SKM-1 (cell line): ENCODE measurements around the gene ABCA13.
"Not testable (repeated sequence)": the region's sequence is repeated elsewhere in the genome, so short reads cannot be mapped to it uniquely, and the experiment has no call there.

Source experiments
- DNase-seq: peaks from one replicate; lab custom pipeline; 2025; ENCODE audit not compliant: unreplicated experiment; lab: John Stamatoyannopoulos, UW

Gene ABCA13, protein sequence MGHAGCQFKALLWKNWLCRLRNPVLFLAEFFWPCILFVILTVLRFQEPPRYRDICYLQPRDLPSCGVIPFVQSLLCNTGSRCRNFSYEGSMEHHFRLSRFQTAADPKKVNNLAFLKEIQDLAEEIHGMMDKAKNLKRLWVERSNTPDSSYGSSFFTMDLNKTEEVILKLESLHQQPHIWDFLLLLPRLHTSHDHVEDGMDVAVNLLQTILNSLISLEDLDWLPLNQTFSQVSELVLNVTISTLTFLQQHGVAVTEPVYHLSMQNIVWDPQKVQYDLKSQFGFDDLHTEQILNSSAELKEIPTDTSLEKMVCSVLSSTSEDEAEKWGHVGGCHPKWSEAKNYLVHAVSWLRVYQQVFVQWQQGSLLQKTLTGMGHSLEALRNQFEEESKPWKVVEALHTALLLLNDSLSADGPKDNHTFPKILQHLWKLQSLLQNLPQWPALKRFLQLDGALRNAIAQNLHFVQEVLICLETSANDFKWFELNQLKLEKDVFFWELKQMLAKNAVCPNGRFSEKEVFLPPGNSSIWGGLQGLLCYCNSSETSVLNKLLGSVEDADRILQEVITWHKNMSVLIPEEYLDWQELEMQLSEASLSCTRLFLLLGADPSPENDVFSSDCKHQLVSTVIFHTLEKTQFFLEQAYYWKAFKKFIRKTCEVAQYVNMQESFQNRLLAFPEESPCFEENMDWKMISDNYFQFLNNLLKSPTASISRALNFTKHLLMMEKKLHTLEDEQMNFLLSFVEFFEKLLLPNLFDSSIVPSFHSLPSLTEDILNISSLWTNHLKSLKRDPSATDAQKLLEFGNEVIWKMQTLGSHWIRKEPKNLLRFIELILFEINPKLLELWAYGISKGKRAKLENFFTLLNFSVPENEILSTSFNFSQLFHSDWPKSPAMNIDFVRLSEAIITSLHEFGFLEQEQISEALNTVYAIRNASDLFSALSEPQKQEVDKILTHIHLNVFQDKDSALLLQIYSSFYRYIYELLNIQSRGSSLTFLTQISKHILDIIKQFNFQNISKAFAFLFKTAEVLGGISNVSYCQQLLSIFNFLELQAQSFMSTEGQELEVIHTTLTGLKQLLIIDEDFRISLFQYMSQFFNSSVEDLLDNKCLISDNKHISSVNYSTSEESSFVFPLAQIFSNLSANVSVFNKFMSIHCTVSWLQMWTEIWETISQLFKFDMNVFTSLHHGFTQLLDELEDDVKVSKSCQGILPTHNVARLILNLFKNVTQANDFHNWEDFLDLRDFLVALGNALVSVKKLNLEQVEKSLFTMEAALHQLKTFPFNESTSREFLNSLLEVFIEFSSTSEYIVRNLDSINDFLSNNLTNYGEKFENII (N-terminal part only)

DNA sequence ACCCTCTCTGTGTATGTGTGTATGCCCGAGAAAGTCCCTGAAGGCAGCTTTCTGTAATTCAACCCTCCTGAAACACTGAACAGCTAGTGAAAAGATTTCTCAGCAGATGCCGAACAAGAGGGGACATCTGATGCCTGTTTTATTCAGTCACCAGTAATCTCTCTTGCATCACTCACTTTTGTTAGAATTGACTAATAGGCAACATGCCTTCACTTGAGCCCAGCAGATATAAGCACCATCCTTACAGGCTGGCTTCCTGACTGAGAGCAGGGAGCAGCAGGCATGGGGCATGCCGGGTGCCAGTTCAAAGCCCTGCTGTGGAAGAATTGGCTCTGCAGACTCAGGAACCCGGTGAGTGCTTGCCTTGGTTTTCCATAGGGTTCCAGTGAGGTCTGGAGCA, at the start of gene ABCA13:
Gene ABCA13, plus strand, starts transcription at position 257 of the 400 bp plus-strand sequence. Its CDS starts 26 bp downstream, at position 283.
- no peak for DNase-seq

DNA sequence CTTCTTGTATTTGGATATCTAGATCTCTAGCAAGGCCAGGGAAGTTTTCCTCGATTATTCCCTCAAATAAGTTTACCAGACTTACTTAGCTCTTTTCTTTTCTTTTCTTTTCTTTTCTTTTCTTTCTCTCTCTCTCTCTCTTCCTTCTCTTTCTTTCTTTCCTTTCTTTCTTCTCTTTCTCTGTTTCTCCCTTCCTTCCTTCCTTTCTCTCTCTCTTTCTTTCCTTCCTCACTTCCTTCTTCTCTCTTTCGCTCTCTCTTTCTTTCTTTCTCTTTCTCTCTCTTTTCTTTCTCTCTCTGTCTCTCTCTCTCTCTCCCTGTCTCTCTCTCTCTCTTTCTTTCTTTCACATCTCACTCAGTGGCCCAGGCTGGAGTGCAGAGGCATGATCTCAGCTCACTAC, 45.2 kb upstream of the ABCA13 start:
- no peak for DNase-seq

DNA sequence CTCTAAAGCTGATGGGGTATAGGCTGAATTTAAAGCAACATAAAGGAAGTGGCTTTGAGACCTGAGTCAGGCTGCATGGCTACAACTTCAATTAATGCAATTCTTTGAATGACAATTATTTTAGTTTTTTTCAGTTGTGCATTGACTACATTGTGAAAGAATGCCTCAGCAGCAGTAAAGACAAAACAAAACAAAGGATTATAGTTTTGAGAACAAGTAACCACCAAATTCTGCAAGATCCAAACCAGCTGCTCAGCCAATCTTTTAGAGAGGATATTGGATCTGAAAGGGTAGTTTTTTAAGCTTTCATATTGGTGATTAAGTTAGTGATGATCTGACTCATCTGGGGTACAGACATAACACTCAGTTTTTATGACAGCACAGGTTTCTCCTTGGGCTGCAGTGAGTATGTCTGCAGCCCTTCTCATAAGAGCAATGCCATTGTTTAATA, 40.6 kb upstream of the ABCA13 start:
- DNase-seq: no peak

DNA sequence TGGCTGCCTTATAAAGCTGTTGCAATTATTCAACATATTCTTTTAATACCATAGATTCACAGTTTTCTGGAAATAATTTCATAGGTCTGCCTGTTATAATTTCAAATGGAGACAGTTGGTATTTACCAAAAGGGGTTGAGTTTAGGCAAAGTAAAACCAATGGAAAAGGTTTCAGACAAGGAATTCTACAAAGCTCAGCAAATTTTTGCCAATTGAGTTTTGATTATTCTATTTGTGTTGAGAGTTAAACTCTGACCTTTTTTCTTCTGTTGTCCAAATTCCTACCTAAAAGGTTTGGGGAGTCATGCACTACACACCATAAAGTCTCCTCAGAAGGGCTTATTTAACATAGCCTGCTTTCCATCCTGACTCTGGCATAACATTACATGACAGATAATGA, 38.5 kb upstream of the ABCA13 start:
- DNase-seq: no peak

DNA sequence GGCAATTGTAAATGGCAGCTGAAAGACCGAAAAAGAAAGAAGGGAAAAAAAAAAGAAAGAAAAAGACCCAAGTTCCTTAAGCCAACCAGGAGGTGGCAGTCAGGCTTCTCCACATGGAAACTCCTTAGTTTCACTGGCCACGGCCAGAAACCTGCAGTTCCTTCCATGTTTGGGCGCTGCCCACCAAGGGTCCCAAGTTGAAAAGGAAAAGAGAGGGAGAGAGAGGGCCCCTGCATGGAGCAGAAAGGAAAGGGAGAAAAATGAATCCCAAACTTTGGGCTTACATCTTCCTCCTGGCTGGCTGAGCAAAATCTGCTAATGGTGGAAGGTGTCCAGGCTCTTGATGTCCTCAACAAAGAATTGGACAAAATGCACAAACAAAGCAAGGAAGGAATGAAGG, 31.8 kb upstream of the ABCA13 start:
- DNase-seq: no peak

DNA sequence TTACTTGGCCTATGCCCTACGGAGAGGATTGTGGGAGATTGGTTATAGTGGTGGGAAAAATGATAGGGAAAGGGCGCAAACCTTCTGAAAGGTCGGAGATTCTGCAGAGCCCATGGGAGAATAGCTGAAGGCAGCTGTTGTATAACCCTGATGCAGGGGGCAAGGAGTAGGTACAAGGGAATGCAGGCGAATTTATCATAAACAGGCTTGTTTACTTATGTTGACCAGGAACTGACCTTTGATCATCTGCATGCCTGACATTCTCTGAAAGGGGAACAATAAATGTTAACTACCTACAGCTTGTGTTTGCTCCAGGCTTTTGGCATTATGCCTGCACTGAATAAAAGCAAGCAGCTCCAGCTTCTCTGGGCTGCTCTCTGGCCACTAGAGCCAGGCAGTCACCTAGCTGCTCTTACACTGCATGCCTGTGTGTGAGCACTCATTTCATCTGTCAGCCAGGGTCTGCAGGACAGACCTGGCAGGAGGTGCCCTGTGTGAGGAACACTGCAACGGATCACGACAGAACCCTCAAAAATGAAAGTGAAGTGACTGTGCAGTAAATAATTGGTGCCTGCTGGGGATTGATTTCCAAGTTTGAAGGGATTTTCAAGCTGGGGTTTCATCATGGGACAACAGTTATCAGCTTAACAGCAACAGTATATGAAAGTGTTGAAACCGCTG, 31.1 kb upstream of the ABCA13 start:
- DNase-seq: no peak

DNA sequence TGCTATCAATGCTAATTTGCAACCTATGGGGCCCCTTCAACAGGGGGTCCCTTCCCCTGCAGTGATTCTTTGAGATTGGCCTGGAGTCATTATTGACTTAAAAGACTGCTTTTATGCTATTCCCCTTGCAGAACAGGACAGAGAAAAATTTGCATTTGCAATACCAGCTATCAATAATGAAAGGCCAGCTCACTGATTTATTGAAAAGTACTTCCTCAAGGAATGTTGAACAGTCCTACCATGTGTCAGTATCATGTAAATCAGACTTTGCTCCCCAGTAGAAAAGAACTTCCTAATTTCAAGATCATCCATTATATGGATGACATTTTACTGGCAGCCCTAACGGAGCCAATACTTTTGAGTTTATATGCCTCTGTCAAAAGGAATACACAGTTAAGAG, 29.7 kb upstream of the ABCA13 start:
- no peak for DNase-seq

DNA sequence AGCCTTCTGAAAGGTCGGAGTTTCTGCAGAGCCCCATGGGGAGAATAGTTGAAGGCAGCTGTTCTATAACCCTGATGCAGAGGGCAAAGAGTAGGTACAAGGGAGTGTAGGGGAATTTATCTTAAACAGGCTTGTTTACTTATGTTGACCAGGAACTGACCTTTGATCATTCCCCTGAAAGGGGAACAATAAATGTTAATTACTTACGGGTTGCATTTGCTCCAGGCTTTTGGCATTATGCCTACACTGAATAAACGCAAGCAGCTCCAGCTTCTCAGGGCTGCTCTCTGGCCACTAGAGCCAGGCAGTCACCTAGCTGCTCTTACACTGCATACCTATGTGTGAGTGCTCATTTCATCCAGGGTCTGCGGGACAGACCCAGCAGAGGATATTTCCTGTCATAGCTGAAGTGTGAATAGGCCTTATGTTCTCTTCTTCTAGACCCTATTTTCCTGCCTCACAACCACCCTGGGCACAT, 26.9 kb upstream of the ABCA13 start:
- no peak for DNase-seq

DNA sequence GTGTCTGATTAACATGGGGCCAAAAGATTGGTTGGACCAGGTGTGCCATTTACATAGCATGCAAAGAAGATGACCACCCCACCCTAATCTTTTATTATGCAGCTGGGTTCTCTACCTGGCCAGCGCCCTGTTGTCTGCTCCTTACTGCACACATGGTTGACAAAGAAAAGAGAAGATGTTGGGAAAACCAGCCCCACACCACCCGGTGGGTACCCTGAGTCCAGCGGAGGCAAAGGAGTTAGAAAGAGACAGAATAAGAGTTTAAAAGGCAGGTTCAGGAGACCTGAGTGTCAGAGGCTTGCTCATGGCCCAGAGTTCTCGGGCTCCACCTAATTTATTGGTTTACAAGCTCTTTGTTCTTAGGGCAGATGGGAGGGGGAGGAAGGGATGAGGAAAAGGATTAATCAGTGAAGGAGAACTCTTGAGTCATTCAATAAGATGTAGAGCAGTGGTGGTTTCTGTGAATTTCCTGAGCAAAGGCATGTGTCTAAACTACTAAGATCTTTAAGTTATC, 24.1 kb upstream of the ABCA13 start:
- no peak for DNase-seq

DNA sequence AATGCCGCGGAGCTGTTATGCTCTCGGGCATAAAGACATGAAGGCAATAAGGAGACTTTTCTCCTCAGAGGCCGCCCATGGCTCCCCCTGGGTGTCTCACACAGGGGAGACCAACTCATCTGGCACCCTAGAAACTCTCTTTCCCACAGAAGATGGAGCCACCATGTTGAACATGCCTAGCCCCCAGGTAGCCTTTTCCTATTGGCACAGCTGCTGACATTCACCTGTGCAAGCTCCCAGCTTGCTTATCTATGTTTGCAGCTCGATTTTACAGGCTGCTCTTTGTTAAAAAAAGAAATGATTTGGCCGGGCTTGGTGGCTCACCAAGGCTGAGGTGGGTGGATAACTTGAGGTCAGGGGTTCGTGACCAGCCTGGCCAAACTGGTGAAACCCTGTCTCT, 23.6 kb upstream of the ABCA13 start:
- not testable (repeated sequence) for DNase-seq

DNA sequence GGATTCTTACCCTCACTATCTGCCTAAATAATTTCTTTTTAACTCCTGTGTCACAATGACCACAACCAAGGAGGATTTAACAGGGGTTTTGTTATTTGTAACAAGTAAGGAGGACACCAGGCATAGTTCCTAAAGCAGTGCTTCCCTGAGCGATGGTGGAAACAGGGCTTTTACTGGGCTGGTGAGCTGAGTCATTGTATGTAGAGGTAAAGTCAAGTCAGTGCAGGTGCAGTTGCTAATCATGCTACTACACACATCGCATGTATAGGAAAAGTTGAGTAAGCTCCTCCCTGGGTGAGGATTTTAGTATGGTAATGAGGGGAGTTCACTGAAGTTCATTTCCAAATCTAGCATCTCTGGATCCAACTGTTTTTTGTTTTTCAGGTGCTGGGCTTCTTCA, 22.9 kb upstream of the ABCA13 start:
- no peak for DNase-seq

DNA sequence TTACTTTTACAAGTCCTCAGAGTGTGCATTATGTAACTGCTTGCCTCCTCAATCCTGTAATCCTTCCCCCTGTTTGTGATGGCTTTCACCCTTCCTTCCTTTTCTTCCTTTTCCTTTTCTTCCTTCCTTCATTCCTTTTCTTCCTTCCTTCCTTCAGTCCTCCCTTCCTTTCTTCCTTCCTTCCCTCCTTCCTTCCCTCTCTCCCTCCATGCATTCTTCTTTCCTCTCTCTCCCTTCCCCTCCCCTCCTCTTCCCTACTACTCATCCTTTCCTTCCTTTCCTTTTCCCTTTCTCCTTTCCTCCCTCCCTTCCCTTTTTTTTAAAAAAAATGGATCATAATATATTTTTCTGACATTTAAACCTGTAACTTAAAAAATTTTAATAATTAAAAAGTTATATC, 22.2 kb upstream of the ABCA13 start:
- DNase-seq: no peak

DNA sequence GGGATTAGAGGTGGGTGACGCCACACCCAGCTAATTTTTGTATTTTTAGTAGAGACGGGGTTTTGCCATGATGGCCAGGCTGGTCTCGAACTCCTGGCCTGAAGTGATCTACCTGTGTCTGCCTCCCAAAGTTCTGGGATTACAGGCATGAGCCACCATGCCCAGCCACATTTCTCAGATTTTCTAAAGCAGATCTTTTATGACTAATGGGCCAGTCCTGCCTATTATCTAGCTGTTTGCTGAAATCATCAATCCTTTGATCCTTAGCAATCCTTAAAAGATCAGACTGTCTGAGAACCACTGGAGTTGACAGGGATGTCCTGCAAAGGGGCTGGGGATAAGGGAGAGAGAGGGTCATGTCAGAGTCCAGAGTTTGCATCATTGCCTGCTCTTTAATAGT, 21.2 kb upstream of the ABCA13 start:
- DNase-seq: no peak

DNA sequence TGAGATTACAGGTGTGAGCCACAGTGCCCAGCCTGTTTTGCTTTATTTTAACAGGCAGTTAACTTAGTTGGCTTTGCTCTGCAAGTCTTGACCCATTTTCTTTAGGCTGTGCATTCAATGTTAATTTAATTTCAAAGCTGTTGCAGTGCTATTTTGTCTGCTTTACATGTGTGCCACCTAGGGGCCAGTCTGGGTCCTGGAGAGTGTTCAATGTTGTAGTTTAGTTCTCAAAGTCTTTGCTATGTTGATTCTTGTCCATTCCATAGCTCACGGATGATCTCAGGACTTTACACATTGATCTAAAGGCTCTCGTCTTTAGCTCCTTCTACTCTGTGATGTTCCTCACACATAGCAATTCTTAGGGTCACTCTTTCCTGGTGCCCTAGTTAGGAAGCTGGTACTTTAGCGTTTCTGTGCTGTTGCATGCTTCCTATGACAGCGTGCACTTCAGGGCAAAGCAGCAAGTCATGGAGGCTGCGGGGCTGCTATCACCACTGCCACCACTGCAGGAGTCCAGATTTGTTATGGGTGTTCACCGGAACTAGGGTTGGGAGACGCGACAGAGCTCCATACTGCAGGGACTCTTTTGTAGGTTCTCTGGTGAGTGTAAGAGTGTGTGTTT, 16.4 kb upstream of the ABCA13 start:
- DNase-seq: no peak

DNA sequence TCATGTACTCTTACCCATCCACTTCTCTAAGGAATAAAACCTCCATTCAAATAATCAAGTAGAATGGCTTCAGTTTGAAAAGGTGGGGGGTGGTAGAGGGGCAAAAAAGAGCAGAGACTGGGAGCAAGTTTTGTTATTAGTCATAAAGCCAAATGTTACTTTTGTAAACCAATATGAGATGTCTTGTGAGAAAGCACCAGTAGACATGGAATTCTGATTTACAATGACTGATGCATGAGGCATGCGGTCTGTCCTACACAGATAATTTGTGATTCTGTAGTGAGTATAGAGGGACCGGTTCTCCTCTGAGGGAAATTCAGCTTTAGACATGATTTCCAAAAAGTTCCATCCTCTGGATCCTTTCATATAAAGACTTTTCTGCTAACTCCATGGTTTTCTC, 12.9 kb upstream of the ABCA13 start:
- no peak for DNase-seq

DNA sequence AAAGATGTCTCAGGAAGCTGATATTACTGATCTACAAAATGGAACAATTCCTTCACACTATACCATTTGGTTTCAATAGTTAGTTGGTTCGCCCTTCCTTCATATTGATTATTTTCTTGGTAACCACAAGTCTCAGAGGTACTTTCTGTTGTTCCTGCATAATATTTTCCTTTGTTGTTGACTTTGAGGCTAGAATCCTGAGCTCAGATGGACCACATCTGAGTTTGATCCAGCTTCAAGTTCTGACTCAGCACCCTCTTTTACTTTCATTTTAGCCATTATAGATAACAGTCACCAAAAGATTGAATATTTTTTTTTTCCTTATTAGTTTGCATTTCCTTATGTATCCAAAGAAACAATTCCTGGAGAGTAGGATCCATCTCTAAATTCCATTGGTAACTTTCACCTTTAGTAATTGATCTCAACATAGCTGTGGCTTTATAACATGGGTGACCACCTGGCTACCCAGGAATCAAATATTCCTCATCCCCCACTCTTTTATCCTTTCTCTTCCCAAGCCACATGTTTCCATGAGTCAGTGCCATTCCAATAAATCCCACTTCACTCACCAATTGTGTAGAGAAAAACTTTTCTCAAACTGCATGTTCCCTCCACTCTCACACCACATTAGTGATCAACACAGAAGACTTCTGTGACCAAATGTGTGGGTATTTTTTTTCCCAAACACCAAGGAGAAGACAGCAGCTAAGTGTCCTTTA, 9.7 kb upstream of the ABCA13 start:
- no peak for DNase-seq

DNA sequence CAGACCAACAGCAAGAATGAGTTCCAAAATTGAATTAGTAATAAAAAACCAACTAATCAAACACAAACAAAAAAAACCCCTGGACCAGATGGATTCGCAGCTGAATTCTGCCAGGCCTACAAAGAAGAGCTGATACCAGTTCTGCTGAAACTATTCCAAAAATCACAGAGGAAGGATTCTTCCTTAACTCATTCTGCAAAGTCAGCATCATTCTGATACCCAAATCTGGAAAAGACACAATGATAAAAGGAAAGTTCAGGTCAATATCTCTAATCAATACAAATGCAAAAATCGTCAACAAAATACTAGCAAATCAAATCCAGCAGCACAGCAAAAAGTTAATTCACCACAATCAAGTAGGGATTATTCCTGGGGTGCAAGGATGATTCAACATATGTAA, 6.1 kb upstream of the ABCA13 start:
- DNase-seq: no peak

DNA sequence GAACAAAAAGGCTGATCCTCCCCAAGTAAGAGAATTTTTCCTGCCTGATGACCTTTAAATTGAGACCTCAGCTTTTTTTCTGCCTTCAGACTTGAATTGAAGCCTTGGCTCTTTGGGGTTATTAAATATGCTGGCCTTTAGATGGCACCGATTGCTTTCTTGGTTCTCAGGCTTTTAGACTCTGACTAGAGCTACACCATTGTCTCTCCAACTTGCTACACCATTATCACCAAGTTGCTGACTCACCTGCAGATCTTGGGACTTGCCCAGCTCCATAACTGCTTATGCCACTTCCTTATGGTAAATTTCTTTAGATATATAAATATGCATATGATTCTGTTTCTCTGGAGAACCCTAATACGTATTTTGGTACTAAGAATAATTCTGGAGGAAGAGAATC, 3.1 kb upstream of the ABCA13 start:
- DNase-seq: no peak

DNA sequence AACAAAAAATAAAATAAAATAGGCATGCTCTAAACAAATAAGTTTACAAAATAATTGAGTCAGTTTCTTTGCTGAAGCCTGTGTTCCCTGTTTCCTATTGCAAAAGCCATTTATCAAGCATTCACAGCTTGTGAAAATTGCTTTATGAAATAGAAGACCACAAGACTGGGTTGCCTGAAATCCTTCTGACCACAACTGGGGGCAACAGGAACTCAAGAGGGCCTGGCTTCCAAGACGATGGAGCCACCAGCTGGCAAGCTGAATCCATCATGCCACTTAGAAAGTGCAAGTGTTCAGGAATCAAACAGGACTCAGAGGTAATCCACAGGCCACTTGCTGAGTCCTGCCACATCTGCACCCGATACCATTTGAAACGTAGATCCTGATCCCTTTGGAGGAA, 752 bp upstream of the ABCA13 start:
- DNase-seq: no peak
